ENCODE results near the gene OR14A2.
"Not testable (repeated sequence)": the region's sequence is repeated elsewhere in the genome, so short reads cannot be mapped to it uniquely, and the experiment has no call there.

OR14A2 gene

GRCh38 chr1:247713753-247714152 is 34.2 kb downstream of the OR14A2 start:
- Histone ChIP-seq H3K4me3 (no peak overlapping the region), H3K27ac (no peak overlapping the region)
- no peak for DNase-seq (ENCODE audit: low spot score)
- TF ChIP-seq CTCF (IDR thresholded peaks at IDR 0.05): no peak

DNA sequence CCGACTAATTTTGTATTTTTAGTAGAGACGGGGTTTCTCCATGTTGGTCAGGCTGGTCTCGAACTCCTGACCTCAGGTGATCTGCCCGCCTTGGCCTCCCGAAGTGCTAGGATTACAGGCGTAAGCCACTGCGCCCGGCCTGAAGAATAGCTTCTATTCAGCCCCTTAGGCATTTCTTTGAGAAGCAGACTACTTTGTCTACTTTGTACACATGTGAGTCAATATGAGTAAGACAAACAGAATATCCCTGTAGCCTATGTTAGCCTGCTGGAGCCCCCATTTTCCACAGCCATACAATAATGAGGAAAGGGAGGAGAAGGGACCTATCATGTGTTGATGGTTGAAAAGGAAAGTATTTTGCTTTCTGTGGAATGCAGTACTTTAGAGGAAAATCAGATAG is 37.3 kb downstream of the OR14A2 start:
- H3K27ac ChIP-seq; DNase-seq (ENCODE audit: low spot score); H3K4me3 ChIP-seq: not testable (repeated sequence)

- H3K4me3 ChIP-seq: no peak overlapping the region
- no peak overlapping the region for H3K27ac ChIP-seq
- no peak for DNase-seq (ENCODE audit: low spot score)
- no peak for TF ChIP-seq CTCF (IDR thresholded peaks at IDR 0.05)
These were observed 46.6 kb downstream of the OR14A2 start for GRCh38 chr1:247701338-247701737.

DNA sequence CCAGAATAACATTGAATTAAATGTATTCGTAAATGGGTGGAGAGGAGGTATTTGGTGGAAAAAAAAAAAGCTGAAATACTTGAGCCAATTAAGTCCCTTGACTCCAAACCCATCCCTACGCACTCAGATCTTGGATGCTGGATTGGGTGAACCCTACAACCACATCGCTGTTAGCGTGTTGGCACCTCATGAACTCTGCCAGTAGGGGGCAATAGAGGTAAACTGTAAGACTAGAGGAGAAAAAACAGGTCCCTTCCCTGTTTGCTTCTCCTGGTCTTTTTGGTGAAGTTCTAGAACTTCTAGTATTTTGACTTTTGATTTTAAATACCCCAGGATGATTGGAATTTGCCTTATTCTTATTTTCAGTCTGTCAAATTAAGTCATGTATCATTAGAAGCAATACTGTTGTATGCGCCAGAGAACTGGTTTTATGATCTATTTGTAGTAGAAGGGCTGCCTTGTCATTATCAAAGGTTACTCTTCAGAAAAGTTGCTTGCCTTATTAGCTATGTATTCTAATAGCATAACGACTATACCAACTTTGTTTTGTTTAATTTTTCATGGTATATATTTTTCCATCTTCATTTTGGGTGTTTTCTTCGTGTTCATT is 66.5 kb downstream of the OR14A2 start:
- DNase-seq (ENCODE audit: low spot score): no peak
- Histone ChIP-seq H3K27ac (no peak overlapping the region), H3K4me3 (no peak overlapping the region)
- TF ChIP-seq CTCF (IDR thresholded peaks at IDR 0.05): no peak

- DNase-seq (ENCODE audit: low spot score): no peak
- TF ChIP-seq CTCF (IDR thresholded peaks at IDR 0.05): no peak
- Histone ChIP-seq H3K27ac (no peak overlapping the region), H3K4me3 (no peak overlapping the region)
These were observed 67.8 kb downstream of the OR14A2 start for GRCh38 chr1:247680171-247680570.

DNA sequence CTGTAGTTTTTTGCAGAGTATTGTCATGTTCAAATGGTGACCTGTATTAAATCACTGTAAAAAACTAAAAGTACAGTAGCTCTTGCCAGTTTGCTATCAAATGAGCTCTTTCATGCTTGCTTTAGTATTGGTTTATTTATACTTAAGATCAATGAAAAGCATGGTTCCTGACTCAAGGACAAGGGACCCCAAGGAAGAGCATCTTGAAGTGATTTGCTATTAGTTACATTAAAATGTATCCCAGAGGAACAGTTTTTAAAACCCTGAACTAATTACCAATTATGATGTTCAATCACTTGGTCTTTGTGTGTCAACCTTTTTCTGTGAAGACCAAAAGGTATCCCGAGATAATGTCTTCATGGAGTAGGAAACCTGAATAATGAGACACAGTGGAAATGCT is 68.3 kb downstream of the OR14A2 start, which contains the start of gene OR13G1:
Gene OR13G1, minus strand, starts transcription at position 101 of the 400 bp plus-strand sequence. CDS start 6,698 bp downstream, outside the sequence.
- TF ChIP-seq CTCF (IDR thresholded peaks at IDR 0.05): no peak
- no peak within 1 kb of the TSS for H3K4me3 ChIP-seq
- no peak within 1 kb of the TSS for H3K27ac ChIP-seq
- no peak for DNase-seq (ENCODE audit: low spot score)

Data from coronary artery (tissue), 2 donors.